Nephron (organoid): ENCODE data around the gene GPR160.

Source experiments
- H3K27ac Mint-ChIP-seq, 3 experiments: 2 replicates each; pipeline ENCODE4 v1.8.0; 2020; ENCODE audit warnings: mixed read lengths in 3 of 3, mild to moderate bottlenecking in 2 of 3, moderate library complexity in 1 of 3
- H3K27me3 Mint-ChIP-seq: 2 replicates; pipeline ENCODE4 v1.8.0; 2021; ENCODE audit warnings: low read depth, mild to moderate bottlenecking, moderate library complexity, mixed read lengths
- H3K36me3 Mint-ChIP-seq: 2 replicates; pipeline ENCODE4 v1.8.0; 2020; ENCODE audit warnings: low read depth, mixed read lengths
- H3K4me1 Mint-ChIP-seq: 2 replicates; pipeline ENCODE4 v1.8.0; 2020; ENCODE audit warnings: mixed read lengths
- H3K4me3 Mint-ChIP-seq, 3 experiments: 2 replicates each; pipeline ENCODE4 v1.8.0; 2020; ENCODE audit warnings: mild to moderate bottlenecking in 3 of 3, mixed read lengths in 3 of 3, moderate library complexity in 2 of 3
- H3K9me3 Mint-ChIP-seq: 2 replicates; pipeline ENCODE4 v1.8.0; 2020; ENCODE audit warnings: mixed read lengths
- TF ChIP-seq, protein P1 (sequence below), 3 experiments: fragments of 200-600 bp; sonication (generic); IDR thresholded peaks; one replicate each; pipeline ENCODE4 v1.5.0; 2021; ENCODE audit warnings: antibody characterized with exemption in 3 of 3; ENCODE audit not compliant: unreplicated experiment in 3 of 3

GPR160 gene

DNA sequence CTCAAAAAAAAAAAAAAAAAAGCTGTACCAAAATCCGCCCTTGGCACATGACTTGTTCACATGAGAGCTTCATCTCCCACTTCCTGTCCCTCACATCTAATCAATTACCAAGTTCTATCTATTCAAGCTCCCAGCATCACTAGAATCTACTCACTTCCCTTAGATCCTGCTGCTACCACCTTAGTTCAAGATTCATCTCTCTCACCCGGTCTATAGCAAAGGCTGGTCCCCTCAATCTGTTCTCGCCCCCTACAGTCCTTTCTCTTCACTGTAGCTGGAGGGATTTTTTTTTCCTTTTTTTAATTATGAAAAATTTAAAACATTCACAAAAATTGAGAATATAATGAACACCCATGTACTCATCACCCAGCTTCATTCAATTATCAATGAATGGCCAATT is 16.7 kb upstream of the GPR160 start:
- Mint-ChIP-seq H3K27ac (no peak overlapping the region), H3K27me3 (peaks cover 3% of the 10 kb centered on the region), H3K4me3 (no peak overlapping the region), H3K9me3 (no peaks in the 10 kb centered on the region), H3K36me3 (no peaks in the 10 kb centered on the region), H3K4me1 (no peaks in the 10 kb centered on the region)
- TF ChIP-seq, protein P1, sequence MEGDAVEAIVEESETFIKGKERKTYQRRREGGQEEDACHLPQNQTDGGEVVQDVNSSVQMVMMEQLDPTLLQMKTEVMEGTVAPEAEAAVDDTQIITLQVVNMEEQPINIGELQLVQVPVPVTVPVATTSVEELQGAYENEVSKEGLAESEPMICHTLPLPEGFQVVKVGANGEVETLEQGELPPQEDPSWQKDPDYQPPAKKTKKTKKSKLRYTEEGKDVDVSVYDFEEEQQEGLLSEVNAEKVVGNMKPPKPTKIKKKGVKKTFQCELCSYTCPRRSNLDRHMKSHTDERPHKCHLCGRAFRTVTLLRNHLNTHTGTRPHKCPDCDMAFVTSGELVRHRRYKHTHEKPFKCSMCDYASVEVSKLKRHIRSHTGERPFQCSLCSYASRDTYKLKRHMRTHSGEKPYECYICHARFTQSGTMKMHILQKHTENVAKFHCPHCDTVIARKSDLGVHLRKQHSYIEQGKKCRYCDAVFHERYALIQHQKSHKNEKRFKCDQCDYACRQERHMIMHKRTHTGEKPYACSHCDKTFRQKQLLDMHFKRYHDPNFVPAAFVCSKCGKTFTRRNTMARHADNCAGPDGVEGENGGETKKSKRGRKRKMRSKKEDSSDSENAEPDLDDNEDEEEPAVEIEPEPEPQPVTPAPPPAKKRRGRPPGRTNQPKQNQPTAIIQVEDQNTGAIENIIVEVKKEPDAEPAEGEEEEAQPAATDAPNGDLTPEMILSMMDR (IDR thresholded peaks at IDR 0.05; ENCODE audit: unreplicated experiment in 3 of 3) = no peak

DNA sequence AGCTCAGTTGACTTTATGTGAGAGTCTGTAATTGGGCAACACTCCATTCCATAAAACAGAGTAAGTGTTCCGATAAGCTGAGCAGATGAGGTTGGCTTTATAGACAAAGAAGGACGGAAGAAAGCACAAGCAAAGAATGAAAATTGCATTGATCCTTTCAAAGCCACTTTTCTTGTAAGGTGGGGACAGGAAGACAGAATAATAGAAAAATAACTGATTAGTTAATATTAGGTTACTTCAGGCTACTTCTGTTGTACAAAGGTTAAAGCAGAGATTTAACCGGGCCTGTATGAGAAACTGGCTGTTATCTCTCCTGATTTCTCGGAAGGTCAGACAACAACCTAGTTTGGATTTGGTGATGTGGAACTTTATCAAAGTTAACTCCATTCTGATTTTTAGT is 15.5 kb upstream of the GPR160 start:
- Mint-ChIP-seq H3K4me3 (no peak overlapping the region), H3K9me3 (no peaks in the 10 kb centered on the region), H3K36me3 (no peaks in the 10 kb centered on the region), H3K4me1 (no peaks in the 10 kb centered on the region), H3K27ac (no peak overlapping the region), H3K27me3 (peaks cover 3% of the 10 kb centered on the region)
- TF ChIP-seq, protein P1 (IDR thresholded peaks at IDR 0.05; ENCODE audit: unreplicated experiment in 3 of 3) = no peak

DNA sequence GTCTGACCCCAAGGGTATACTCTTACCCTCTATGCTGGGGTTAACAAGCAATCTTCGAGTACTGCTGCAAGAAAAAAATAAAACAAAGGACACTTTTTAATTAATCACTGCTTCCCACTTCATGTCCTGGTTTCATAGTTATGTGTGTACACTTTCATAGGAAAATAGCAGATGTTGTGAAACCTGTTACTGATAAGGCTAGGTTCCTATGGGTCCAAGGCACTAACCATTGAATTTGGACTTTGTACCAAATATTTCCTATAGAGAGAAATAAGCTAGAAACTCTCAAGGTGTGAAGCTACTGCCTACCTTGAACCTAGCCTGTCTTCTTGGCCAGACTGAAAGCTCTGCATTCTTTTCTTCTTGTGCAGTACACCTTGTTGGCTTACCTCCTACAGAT is 14.6 kb upstream of the GPR160 start:
- Mint-ChIP-seq H3K36me3 (no peaks in the 10 kb centered on the region), H3K27ac (no peak overlapping the region), H3K4me3 (no peak overlapping the region)

DNA sequence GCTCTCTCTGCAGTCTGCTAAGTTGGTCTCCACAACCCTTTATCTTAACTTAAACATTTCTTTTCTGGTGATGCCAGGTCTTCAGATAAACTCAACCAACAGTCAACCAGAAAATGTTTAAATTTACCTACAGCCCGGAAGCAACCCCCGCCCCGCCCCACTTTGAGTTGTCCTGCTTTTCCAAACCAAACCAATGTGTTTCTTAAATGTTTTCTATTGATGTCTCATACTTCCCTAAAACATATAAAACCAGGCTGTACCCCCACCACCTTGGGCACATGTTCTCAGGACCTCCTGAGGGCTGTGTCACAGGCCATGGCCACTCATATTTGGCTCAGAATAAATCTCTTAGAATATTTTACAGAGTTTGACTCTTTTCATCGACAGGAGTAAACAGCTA is 13.2 kb upstream of the GPR160 start:
- no peak overlapping the region for H3K4me3 Mint-ChIP-seq
- no peaks in the 10 kb centered on the region for H3K36me3 Mint-ChIP-seq
- no peak overlapping the region for H3K27ac Mint-ChIP-seq
- H3K4me1 Mint-ChIP-seq = no peaks in the 10 kb centered on the region
- H3K27me3 Mint-ChIP-seq = peaks cover 3% of the 10 kb centered on the region
- no peaks in the 10 kb centered on the region for H3K9me3 Mint-ChIP-seq
- TF ChIP-seq, protein P1 (IDR thresholded peaks at IDR 0.05; ENCODE audit: unreplicated experiment in 3 of 3) = no peak

More for the DNA sequence above, 14.6 kb upstream of the GPR160 start:
- TF ChIP-seq, protein P1 (IDR thresholded peaks at IDR 0.05; ENCODE audit: unreplicated experiment in 3 of 3) = no peak
- Mint-ChIP-seq H3K9me3 (no peaks in the 10 kb centered on the region), H3K4me1 (no peaks in the 10 kb centered on the region), H3K27me3 (peaks cover 3% of the 10 kb centered on the region)

DNA sequence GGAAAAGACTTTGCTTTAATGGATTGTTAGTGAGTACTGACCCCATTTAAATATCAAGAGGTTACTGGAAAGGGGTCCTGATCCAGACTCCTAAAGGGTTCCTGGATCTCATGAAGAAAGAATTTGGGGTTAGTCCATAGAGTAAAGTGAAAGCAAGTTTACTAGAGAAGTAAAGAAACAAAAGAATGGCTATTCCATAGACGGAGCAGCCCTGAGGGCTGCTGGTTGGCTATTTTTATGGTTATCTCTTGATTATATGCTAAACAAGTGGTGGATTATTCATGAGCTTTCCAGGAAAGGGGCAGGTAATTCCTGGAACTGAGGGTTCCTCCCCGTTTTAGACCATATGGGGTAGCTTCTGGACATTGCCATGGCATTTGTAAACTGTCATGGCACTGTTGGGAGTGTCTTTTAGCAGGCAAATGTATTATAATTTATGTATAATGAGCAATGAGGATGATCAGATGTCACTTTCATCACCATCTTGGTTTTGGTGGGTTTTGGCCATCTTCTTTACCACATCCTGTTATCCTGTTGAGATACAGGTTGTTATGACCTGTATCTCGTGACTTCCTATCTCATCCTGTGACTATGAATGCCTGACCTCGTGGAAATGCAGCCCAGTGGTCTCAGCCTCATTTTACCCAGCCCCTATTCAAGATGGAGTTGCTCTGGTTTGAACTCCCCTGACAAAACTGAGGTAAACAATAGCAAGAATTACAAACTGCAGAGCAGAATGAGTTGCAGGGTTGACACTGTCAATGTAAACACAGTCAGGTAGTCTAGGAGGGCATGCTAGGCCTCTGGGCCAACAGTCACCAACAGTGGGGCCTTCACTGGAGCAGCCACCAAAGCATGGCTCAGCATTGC is 10.3 kb upstream of the GPR160 start:
- Mint-ChIP-seq H3K27ac (no peak overlapping the region), H3K9me3 (no peaks in the 10 kb centered on the region), H3K27me3 (peaks cover 1% of the 10 kb centered on the region), H3K4me3 (no peak overlapping the region), H3K4me1 (no peaks in the 10 kb centered on the region), H3K36me3 (no peaks in the 10 kb centered on the region)
- TF ChIP-seq, protein P1 (IDR thresholded peaks at IDR 0.05; ENCODE audit: unreplicated experiment in 3 of 3) = no peak

DNA sequence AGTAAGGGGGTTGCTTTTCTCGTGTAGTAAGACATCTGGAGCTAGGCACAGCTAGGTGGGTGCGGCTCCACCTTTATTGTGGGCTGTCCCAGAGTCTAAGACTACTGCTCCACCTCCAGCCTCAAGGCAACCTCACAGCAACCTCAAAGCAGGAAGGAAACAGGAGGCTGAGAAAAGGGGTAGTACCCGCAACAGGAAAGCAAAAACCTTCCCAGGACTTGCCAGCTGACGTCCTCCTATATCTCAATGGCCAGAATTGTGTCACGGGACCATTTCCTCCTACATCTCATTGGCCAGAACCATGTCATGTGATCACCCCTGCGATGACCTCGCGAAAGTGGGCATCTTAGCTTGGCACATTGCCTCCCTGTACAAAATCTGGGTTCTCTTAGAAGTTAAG is 4.3 kb upstream of the GPR160 start:
- no peaks in the 10 kb centered on the region for H3K36me3 Mint-ChIP-seq
- no peak overlapping the region for H3K4me3 Mint-ChIP-seq
- TF ChIP-seq, protein P1 (IDR thresholded peaks at IDR 0.05; ENCODE audit: unreplicated experiment in 3 of 3) = no peak

More for the DNA sequence above, 4.3 kb upstream of the GPR160 start:
- H3K27ac Mint-ChIP-seq = no peak overlapping the region
- H3K27me3 Mint-ChIP-seq = peaks cover 30% of the 10 kb centered on the region
- no peaks in the 10 kb centered on the region for H3K4me1 Mint-ChIP-seq
- H3K9me3 Mint-ChIP-seq = no peaks in the 10 kb centered on the region
